ENCODE data around the gene RPL39L.

DNA sequence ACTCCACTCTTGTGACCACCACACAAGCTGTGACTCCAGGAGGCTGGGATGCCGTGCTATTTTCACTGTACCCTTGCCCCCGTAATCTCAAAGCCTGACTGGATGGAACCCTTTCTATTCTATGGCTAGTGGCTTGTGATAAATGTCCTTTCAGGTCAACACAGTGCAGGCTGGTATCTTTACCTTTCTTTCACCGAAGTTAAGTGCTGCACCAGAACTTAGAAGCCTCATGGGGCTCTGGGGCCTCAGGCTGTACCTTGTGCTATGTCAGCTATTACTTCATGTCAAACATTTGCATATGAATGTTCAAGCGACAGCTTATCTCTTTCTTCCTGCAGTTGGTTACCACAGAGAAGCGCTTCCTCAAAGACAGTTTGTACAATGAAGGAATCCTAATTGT is 66.8 kb downstream of the RPL39L start:
- TF ChIP-seq POLR2A (IDR thresholded peaks at IDR 0.05; ENCODE audit: low read length) (no peak), GATA1 (IDR thresholded peaks at IDR 0.05; ENCODE audit: low read depth, low read length) (no peak)
